Stimulated activated CD4-positive, alpha-beta T cell treated with anti-CD3 and anti-CD28 coated beads, Interleukin-12 subunit alpha, Interleukin-12 subunit beta, amount 100 ng/mL, for 48 hours (primary cell): ENCODE data around the gene JAZF1.
"Not testable (repeated sequence)": the region's sequence is repeated elsewhere in the genome, so short reads cannot be mapped to it uniquely, and the experiment has no call there.

Experiments
- DNase-seq, 3 donors: peaks; one replicate each; pipeline ENCODE4 v3.0.0-alpha.2; 2020; ENCODE audit warnings: low read depth in 2 of 3, low spot score in 1 of 3

The JAZF1 gene

DNA sequence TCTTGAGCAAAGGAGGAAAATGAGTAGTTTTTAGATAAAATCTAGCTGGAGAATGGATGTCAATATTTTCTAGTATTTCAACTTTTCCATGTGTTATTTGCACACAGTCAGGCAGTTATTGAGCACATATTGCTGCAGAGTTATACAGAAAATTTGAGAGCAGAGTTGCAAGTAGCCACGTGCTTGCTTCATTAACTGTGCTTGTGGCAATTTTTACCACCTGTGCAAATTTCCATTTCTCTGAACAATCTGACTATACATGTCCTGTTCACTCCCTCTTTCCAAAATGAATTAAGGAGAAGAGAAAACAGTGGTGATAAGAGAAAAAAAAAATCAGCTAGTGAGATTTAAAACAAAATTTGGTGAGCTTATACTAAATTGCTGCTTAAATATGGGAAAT lies 262.1 kb downstream of the JAZF1 start:
- DNase-seq: no peak

DNA sequence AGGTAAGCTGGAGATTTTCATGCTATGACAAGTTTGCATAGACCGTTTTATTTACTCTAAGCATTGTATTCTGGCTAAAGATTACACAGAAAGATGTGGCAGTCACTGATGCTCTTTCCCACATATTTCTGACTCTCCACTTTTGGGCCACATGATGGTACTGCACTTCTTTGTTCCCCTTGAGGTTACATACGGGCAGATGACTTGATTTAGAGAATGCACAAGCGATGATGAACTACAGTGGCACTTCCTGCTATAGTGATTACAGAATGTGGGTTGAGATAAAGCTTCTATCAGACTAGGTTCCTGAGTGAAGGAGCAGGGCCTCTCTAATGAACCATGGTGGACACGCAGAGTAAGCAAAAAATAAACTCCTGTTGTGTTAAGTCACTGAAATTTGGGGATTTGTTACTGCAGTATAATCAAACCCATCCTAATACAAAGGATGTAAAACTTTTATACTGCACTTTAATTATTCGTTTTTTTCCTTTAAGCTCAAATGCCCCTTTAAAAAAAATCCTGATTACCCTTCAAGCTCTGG lies 262.8 kb downstream of the JAZF1 start:
- no peak for DNase-seq

DNA sequence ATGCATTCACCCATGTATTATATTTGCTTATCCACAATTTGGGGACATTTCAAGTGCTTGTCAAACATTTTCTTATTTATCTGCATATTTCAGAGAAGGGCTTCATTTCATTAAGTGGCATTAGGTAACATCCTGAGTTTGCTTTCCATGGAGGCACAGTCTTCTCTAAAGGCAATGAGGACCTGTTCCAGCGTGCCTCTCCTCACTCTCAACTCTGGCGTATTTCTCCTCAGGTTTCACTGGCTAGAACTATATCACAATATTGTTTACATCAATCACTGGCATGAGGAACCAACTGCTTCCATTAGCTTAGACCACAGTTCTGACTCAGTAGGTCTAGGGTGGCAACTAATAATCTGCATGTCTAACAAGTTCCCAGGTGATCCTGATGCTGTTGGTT lies 263.5 kb downstream of the JAZF1 start:
- no peak for DNase-seq

DNA sequence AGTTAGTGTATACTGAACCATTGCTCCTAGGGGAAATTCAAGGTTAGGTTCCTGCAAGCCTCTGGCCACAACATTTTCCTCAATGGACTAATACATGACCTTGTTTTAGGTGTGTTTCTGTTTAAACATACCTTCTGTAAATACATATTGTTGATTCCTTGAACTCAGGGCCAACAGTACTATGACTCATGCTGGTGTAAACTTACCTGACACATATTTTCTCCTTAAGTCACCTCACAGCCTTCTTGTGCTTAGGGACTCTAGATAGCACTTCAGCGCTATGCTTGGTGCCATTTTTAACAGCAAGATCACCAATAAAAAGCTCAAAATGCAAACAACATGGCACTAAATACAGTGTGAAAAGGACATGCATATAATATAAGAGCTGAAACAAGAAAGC lies 264.2 kb downstream of the JAZF1 start:
- DNase-seq: no peak

DNA sequence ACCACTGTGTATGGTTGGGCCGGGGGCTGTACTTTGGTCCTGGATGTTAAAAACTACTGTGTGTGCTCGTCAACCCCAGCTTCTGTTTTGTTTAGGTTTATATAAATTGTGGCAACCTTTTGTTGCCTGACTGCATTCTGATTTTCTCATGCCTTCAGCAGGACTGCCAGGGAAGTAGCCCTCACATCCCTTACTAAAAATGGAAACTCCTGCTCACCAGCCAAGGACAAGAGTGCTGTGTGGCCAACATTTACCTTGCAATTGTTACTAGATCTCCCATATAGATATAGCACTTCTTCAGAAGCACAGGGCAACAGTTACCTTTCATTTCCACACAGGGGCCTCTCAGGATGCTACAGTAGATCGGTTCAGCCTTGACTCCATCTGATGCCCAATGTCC lies 266.2 kb downstream of the JAZF1 start:
- DNase-seq: no peak

DNA sequence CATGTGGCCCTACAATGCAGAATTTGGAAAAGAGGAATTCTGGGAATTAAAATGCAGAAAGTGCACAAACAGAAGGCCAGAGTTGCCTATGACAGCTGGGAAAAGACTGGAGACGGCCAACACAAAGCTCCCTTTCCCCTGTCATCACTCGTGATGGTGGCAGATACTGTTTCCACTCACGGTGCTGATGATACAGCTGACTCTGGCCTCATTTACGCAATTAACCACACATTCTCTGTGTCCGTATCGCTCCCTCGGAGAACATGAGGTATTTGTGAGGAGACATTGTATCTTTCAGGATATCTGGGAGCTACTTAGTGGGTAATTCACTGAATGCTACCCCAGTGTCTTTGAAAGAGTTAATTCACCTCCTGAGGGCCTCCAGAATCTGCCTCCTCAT lies 267.8 kb downstream of the JAZF1 start:
- no peak for DNase-seq

DNA sequence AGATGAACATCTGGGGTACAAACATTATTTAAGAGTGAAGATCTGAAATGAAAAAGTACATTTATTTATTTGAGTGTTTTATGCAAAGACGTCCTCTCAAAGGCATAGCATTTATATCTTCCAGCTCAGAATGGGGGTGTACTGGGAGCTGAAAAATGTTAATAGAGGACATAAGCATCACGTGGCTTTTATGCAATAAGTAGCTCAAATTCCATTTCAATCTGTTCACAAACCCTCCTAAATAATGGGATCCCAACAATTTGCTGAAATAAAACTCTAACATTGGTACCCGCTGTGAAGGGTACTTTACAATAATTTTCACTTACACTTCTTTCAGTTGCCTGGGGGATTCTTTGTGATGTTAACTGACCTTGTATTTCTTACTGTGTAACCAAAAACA lies 268.7 kb downstream of the JAZF1 start:
- no peak for DNase-seq

DNA sequence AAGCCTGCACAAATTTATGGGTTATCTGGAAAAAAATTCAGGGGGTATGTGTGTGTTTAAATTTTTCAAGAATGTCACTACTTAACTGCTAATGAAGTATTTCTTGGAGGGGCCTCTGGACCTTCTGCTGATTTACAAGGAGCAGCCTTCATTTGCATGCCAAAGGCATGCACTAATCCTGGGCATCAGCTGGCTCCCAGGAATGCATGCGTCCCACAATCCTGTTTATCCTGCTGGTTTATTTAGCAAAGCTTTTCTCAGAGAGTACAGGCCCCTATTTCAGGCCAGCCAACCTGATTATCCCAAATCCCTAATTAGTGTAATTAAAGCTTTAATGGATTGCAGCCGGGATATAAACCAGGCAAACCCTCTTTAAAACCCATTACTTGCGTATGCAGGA lies 270.3 kb downstream of the JAZF1 start:
- no peak for DNase-seq

DNA sequence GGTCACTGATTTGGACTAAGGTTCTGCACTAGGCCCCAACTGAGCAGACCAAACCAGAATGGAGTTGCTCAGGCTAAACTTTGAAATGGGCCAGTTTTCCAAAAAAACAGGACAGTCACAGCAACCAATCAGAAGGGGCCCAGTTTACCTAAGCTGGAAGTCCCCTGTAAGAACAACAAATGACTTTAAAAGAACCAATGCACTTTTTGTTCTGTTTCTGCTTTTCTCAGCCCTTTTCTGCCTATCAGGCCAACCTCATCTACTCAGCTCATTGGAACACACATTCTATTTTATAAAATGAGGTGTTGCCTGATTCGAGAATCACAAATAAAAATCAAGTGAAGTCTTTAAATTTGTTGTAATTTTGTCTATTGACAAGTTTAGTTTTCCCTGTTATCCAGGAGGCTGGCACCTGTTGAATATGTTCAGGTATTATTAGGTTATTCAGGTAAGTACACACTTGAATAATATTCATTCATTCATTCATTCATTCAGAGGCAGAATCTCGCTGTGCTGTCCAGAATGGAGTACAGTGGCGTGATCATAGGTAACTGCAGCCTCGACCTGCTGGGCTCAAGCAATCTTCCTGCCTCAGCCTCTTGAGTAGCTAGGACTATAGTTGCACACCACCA lies 271.9 kb downstream of the JAZF1 start:
- DNase-seq: no peak

DNA sequence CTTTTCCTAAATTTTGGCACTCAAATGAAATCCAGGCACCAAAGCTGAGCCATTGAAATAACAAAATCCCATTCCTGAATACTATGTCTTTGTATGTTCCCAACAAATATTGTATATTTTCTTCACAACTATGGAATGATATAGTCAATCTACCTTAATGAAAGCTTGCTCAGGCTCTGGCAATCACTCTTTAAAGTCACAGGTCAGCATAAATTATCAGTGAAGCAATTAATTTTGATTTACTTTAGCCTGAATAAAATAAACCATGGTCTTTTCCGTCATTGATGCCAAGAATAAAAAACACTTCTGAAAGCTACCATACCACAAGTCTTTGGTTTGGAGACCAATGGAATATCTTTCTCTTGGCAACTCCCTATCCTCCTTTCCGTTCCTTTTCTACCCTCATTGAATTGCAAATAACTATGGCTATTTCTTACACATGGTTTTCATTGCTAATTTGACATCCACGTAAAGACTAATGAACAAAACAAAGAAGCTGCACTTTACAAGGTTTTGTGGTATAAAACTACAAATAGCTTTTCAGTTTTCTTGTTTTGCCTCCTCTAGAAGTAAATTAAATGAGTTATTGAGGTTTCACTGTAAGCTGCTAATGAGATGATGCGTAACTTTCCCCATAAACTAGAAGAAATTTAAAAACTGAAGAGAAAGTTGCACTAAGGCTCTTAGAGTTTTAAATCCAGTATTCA lies 274.1 kb downstream of the JAZF1 start:
- no peak for DNase-seq

DNA sequence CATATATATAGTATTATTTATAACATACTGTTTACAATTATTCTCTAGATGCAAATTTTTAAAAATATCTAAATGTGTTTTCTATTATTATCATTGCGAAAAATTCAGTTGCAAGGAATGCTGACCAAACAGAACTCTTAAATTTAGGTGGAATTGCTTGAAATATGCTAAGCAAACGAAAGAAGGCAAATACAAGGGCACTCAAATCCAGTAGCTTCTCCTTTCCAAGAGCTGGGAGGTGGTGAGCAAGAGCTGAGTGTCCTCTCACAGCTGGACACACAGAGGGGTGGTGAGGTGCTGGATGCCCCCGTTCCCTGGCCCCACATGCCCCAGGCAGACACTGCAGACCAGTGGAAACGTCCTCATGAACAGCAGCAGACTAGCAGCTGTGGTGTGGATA lies 274.6 kb downstream of the JAZF1 start:
- DNase-seq: no peak

DNA sequence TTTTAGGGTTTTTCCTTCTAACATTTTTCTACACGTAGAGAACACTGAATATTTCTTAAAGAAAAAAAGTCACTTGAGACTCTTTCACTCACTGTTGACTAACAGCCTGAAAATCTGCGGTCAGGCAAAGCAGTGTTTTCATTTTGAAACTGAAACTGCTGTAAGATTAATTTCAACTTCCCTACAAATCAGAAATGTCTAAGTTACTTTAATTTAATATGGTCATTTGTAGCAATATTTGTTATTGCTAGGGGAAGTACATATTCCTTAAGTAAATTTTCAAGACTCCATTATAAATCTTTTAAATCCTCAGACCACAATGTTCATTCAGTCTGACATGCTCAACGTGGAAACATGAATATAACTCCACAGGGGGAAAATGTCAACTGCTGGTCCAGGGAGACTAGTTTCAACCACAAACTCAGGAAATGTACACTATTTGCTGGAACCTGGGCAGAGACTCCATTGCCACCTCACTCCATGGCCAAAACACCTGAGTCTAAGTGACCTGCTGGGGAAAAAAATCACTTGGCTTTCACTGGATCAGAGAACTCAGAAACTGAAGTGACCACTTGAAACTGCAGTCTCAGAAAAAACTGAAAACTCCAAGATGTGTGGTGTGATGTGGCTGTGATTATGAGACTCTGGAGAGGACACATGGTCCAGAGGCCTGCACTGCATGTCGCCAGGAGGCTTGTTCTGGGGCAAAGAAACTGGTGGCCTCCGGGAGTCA lies 279.4 kb downstream of the JAZF1 start:
- peak in 1 of 3 donors; percentile 14 for DNase-seq

DNA sequence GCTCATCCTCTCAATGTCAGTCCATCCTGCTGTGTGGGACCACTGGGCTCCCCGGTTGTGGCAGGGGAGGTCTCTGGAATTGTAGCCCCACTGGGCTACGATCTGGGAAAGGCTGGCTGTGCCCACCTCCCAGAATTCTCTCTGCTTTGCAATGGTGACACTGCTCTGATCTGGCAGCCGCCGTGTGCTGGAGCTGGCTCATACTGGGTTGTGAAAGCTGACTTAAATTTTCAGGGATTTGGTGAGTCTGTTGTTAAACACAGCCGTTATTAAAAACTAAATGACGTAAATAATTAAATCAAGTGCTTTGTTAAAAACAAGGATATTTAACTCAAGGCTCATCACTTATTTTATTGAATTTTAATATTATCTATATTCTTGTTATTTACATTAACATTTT lies 280.6 kb downstream of the JAZF1 start:
- DNase-seq: no peak

DNA sequence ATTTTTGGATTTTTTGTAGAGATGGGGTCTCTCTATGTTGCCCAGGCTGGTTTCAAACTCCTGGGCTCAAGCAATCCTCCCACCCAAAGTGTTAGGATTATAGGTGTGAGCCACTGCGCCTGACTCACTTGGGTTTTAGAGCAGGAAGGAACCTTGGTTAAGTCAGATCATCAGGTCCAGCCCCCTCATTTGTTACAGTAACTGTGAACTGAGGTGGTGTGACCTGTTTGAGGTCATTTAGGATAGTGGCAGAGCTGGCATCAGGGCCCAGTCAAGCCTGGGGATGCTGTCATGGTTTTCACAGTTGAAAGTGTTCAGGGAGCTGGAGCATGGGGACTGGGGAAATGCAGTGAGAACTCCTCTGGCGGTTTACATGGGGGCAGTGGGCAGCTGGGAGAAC lies 281.0 kb downstream of the JAZF1 start:
- peak; percentile 9 to 19 (median 17) for DNase-seq

DNA sequence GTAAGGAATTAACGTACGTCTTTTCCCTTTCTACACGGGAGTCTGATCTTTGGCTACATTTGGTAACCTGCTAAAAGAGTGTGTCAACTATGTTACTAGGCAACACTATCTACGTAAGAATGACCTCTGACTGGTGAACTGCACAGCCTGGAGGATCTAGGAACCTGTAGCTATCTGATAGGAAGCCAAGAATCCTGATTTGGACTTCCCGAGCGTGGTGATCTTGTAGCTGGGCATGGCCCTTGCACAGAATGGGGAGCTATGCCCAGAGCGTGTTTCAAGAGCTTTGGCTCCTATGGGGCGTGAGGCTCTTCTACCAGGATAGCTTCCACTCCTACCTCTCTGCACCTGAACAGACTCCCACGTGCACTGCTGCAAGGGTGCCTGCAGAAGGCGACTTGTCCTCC lies 283.2 kb downstream of the JAZF1 start:
- DNase-seq: no peak

DNA sequence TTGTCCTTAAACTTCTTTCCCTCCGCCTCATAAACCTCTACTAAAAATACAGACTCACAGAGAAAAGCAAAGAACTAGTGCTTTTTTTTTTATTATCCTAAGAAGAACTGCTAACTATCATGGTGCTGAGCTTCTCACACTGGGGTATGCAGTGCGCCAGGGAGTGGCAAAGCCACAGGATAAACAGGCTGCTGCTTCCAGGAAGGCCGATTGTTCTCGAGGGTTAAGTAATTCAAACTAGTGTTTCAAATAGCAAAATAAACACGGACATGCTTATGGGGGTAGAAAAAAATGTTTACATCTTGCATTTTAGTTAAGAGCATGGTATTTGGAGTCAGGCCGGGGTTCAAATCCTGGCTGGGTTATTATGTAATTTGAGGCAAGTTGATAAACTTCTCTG lies 283.6 kb downstream of the JAZF1 start:
- DNase-seq: no peak

DNA sequence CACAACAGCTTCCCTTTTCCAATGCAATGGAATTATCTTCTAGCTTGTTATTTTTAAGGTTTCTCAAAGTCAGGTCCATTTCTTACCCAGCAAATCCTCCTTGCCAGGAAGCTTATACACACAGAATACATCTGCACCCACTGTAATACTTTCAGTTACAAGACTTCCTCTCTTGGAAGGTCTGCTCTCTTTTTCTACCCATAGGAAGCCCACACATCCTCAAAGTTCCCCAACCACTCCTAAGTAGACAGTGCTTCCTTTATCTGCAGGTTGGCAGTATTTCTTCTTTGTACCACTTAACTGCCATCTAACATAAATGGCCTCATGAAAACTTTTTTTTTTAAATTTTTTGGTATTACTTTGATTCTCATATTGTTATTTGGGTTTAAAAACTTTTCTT lies 285.0 kb downstream of the JAZF1 start:
- DNase-seq: no peak

DNA sequence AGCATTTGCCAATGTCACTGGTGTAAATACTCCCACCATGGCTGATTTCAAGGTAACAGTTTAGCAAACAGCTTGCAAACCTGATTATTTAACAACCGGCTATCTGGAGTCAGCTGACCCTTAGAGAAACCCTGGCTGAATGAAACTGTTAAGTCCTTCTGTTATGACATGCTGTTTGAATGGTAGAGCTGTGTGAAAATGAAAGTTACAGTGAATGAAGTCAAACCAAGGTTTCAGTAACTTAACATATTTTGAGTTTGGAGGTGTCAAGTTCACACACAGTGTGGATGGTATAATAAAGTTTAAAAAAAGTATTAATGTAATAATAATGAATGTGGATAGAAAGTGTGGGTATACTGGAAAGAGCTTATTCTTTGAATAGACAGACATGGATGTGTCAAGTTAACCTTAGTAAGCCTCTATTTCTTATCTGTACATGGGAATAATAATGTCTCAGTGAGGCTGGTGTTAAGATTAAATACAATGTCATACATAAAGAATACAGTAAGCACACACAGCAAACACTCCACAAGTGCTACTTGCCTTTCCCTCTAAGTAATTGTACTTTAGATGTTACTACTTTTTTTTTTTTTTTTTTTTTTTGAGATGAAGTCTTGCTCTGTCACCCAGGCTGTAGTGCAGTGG lies 290.3 kb downstream of the JAZF1 start:
- no peak for DNase-seq

DNA sequence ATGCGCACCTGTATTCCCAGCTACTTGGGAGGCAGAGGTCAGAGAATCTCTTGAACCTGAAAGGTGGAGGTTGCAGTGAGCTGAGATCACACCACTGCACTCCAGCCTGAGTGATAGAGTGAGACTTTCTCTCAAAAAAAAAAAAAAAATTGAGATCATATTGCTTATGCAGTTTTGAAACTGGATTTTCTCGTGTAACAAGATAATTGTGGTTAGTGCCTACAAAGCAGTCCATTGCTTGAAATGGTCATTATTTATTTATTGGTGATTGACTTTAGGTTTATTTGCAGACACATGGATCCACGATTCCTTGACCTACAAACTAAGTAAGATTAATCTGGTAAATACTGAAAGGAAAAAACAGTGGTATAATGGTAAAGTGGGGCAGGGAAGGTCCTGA lies 290.8 kb downstream of the JAZF1 start:
- DNase-seq: no peak

DNA sequence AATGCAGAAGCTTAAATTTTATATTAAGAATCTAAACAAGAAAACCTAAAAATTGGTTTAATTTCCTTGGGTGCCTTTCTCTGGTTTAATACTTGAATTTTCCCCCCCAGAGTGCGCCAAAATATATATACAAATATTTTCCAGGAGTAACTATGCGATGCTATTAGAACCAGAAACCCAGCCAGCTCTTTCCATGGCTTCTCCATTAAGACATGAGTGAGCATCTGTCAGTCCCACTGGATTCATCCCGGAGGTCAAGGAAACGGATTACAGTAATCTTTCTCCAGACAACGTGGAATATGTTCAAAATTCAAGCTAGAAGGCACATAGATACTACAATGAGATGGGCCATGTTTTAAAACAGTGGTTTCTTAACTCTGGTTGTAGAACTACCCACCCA lies 291.9 kb downstream of the JAZF1 start:
- DNase-seq: no peak

DNA sequence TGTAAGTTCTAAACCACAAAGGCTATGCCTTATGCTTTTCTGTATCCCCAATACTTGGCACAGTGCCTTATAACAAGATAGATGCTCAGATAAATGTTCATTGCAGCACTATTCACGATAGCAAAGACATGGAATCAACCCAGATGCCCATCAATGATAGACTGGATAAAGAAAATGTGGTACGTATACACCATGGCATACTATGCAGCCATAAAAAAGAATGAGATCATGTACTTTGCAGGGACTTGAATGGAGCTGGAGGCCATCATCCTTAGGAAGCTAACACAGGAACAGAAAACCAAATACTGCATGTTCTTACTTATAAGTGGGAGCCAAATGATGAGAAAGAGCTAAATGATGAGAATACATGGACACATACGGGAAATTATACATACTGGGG lies 293.9 kb downstream of the JAZF1 start:
- DNase-seq: not testable (repeated sequence)

DNA sequence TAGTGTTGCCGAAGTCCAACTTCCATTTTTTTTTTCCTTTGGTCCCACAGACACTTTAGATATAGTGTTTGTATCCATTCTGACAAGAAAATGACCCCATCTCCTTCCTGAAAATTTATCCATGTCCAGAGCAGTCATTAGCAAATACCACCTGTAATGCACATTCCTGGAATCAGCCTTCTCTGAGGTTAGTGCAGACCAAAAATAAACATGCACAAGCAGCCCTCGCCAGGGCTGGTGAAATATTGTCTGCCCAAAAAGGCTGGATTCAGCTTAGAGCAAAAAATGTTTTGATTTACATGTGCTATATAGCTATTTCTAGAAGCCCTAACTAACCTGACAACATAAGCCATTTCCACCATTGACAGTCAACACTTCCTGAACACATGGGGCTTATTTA lies 294.9 kb downstream of the JAZF1 start:
- DNase-seq: no peak
